ENCODE data around the gene STAU1. TPM values are rescaled to one million over a fixed set of nuclear protein-coding genes. Genes with fewer than 3 reads are reported as not detected.

The STAU1 gene
- total and polyA plus RNA-seq, 10 of the 15 experiments (the other 5 are each of a cell fraction or from before 2014, with no cell fraction given): 13.9 to 66.2 (median 45.6) TPM

DNA sequence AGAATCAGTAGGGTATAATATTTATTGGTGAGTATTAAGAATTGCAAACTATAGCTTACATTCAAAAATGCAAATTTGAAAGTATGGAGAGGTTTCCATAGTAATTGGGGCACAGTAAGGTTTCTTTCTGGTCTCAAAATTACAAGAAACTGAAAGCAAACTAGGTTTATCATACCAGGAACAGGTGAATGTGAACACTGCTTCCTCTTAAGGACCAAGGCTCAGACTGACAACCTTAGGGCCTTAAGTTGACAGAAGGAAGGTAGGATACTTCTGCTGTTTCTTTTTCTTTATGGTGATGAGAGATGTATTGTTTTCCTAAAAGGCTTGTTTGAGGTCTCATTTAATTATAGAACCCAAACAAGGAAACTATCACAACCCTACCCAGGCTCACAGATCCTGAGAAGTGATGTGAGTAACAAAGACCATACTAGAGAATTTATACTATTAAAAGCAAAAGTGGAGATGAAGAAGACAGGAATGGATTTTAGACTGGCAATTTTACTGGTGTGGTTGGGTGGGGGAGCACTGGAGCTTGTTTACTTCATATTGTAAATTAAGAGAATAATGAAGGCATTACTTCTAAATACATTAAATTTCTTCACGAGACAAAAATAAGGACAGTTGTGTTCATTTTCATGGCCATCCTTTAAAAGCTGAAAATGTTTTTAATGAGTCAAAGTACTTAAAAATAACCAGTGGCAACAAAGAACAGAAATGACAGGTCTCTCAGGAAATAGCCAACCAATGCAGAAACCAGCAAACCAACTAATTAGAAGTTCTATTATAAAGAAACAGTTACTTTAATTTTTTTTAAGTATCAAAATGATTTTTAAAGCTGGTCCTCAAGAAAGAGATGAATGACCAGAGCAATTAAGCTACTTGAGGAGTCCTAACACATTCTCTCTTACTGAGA, 21.3 kb downstream of the STAU1 start:
- RAD21 ChIA-PET (ENCODE audit: unreplicated experiment): interaction anchor here (0.6 to 7.3 kb wide), 8 partner anchors 10 to 1353 kb away, joined by 3 to 197 read pairs (median 6); partner anchors contain the start of genes DDX27 and STAU1
- H3K4me1 ChIP-seq (ENCODE audit: control insufficient read depth, insufficient read depth, low read length): peaks cover 37% of the 10 kb centered on the region
- H3K27ac ChIP-seq (ENCODE audit: control insufficient read depth, insufficient read depth): peak overlapping the region; percentile 83
- ATAC-seq (peak; percentile 90), DNase-seq (ENCODE audit: low read depth, low spot score) (no peak), FAIRE-seq (peak; percentile 83)
- TSS peak; percentile 57 for BruUV-seq (replicated peaks)
- no peaks in the 10 kb centered on the region for H3K27me3 ChIP-seq (replicated peaks in 1 of 2; ENCODE audit: control insufficient read depth in 2 of 2, insufficient read depth in 2 of 2, low read length in 1 of 2)
- peak overlapping the region; percentile 62 for H3K4me3 ChIP-seq
- POLR2A ChIA-PET: interaction anchor here (0.5 to 5.9 kb wide), 9 partner anchors 10 to 121 kb away, joined by 3 to 214 read pairs (median 8); partner anchors contain the start of genes CSE1L, DDX27 and STAU1
- intact Hi-C loops (cut with micrococcal nuclease; ENCODE audit: unreplicated experiment): no loop called here
- H3K9ac ChIP-seq (ENCODE audit: control insufficient read depth, insufficient read depth, low read length): peak overlapping the region; percentile 33
- CTCF ChIA-PET: interaction anchor here (0.5 to 8.8 kb wide), 10 partner anchors 10 to 340 kb away, joined by 3 to 113 read pairs (median 6); partner anchors contain the start of gene DDX27
- 0% methylated on average over 1 of the region's 1 CpG for WGBS (ENCODE audit: insufficient coverage, insufficient replicate concordance, low lambda C conversion rate, missing lambda C conversion rate)
- no peaks in the 10 kb centered on the region for H4K20me1 ChIP-seq (ENCODE audit: control insufficient read depth, insufficient read depth)
- H3K9me3 ChIP-seq (replicated peaks; ENCODE audit: control insufficient read depth, insufficient read depth, low read length): no peaks in the 10 kb centered on the region
- peak overlapping the region; percentile 90 for H3K4me2 ChIP-seq (ENCODE audit: control insufficient read depth, insufficient read depth)
- no peak overlapping the region for H2AFZ ChIP-seq (ENCODE audit: control insufficient read depth, low read depth, low read length)
- H3K79me2 ChIP-seq (ENCODE audit: control insufficient read depth, insufficient read depth, low read length): peaks cover 65% of the 10 kb centered on the region
- SMC1A ChIA-PET (ENCODE audit: uncharacterized antibody, unreplicated experiment): interaction anchor here (0.9 to 6.5 kb wide), 10 partner anchors 10 to 120 kb away, joined by 3 to 271 read pairs (median 6); partner anchors contain the start of gene STAU1
- in situ Hi-C loops (cut with MboI): no loop called here
- H3K36me3 ChIP-seq (ENCODE audit: control insufficient read depth in 2 of 2, insufficient read depth in 2 of 2, low read length in 1 of 2): peaks cover 7 to 9% of the 10 kb centered on the region in 2 experiments; a peak in 3 of 4 replicates
- TF ChIP-seq, protein P1, sequence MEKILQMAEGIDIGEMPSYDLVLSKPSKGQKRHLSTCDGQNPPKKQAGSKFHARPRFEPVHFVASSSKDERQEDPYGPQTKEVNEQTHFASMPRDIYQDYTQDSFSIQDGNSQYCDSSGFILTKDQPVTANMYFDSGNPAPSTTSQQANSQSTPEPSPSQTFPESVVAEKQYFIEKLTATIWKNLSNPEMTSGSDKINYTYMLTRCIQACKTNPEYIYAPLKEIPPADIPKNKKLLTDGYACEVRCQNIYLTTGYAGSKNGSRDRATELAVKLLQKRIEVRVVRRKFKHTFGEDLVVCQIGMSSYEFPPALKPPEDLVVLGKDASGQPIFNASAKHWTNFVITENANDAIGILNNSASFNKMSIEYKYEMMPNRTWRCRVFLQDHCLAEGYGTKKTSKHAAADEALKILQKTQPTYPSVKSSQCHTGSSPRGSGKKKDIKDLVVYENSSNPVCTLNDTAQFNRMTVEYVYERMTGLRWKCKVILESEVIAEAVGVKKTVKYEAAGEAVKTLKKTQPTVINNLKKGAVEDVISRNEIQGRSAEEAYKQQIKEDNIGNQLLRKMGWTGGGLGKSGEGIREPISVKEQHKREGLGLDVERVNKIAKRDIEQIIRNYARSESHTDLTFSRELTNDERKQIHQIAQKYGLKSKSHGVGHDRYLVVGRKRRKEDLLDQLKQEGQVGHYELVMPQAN (conservative IDR thresholded peaks at IDR 0.05): no peak
- TF ChIP-seq, protein P2, sequence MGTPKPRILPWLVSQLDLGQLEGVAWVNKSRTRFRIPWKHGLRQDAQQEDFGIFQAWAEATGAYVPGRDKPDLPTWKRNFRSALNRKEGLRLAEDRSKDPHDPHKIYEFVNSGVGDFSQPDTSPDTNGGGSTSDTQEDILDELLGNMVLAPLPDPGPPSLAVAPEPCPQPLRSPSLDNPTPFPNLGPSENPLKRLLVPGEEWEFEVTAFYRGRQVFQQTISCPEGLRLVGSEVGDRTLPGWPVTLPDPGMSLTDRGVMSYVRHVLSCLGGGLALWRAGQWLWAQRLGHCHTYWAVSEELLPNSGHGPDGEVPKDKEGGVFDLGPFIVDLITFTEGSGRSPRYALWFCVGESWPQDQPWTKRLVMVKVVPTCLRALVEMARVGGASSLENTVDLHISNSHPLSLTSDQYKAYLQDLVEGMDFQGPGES (IDR thresholded peaks at IDR 0.05): no peak
- TF ChIP-seq, protein P3, sequence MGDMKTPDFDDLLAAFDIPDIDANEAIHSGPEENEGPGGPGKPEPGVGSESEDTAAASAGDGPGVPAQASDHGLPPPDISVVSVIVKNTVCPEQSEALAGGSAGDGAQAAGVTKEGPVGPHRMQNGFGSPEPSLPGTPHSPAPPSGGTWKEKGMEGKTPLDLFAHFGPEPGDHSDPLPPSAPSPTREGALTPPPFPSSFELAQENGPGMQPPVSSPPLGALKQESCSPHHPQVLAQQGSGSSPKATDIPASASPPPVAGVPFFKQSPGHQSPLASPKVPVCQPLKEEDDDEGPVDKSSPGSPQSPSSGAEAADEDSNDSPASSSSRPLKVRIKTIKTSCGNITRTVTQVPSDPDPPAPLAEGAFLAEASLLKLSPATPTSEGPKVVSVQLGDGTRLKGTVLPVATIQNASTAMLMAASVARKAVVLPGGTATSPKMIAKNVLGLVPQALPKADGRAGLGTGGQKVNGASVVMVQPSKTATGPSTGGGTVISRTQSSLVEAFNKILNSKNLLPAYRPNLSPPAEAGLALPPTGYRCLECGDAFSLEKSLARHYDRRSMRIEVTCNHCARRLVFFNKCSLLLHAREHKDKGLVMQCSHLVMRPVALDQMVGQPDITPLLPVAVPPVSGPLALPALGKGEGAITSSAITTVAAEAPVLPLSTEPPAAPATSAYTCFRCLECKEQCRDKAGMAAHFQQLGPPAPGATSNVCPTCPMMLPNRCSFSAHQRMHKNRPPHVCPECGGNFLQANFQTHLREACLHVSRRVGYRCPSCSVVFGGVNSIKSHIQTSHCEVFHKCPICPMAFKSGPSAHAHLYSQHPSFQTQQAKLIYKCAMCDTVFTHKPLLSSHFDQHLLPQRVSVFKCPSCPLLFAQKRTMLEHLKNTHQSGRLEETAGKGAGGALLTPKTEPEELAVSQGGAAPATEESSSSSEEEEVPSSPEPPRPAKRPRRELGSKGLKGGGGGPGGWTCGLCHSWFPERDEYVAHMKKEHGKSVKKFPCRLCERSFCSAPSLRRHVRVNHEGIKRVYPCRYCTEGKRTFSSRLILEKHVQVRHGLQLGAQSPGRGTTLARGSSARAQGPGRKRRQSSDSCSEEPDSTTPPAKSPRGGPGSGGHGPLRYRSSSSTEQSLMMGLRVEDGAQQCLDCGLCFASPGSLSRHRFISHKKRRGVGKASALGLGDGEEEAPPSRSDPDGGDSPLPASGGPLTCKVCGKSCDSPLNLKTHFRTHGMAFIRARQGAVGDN (IDR thresholded peaks at IDR 0.05): no peak
- no peak for TF ChIP-seq BCL11A (IDR thresholded peaks at IDR 0.05; ENCODE audit: low read depth, low read length)
- TF ChIP-seq, protein P4, sequence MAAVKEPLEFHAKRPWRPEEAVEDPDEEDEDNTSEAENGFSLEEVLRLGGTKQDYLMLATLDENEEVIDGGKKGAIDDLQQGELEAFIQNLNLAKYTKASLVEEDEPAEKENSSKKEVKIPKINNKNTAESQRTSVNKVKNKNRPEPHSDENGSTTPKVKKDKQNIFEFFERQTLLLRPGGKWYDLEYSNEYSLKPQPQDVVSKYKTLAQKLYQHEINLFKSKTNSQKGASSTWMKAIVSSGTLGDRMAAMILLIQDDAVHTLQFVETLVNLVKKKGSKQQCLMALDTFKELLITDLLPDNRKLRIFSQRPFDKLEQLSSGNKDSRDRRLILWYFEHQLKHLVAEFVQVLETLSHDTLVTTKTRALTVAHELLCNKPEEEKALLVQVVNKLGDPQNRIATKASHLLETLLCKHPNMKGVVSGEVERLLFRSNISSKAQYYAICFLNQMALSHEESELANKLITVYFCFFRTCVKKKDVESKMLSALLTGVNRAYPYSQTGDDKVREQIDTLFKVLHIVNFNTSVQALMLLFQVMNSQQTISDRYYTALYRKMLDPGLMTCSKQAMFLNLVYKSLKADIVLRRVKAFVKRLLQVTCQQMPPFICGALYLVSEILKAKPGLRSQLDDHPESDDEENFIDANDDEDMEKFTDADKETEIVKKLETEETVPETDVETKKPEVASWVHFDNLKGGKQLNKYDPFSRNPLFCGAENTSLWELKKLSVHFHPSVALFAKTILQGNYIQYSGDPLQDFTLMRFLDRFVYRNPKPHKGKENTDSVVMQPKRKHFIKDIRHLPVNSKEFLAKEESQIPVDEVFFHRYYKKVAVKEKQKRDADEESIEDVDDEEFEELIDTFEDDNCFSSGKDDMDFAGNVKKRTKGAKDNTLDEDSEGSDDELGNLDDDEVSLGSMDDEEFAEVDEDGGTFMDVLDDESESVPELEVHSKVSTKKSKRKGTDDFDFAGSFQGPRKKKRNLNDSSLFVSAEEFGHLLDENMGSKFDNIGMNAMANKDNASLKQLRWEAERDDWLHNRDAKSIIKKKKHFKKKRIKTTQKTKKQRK (IDR thresholded peaks at IDR 0.05; ENCODE audit: low read depth, low read length): no peak
- TF ChIP-seq NFYA (IDR thresholded peaks at IDR 0.05; ENCODE audit: borderline replicate concordance, low read depth, low read length): no peak
- TF ChIP-seq TAF1 (IDR thresholded peaks at IDR 0.05; ENCODE audit: borderline replicate concordance, low read depth, low read length): no peak
- no peak for TF ChIP-seq SREBF1 (IDR thresholded peaks at IDR 0.05; ENCODE audit: low read length)
